GM12872 (cell line): Measurements from ENCODE around the gene KRTAP13-4.

Source experiments
- CTCF ChIP-seq: IDR thresholded peaks from 3 replicates; pipeline ENCODE4 v1.5.1; 2011; ENCODE audit warnings: low read depth, mild to moderate bottlenecking, low read length, moderate library complexity; ENCODE audit not compliant: insufficient read depth

The KRTAP13-4 gene

GRCh38 chr21:30426731-30427130, 3.3 kb upstream of the KRTAP13-4 start:
- TF ChIP-seq CTCF: no peak

- TF ChIP-seq CTCF: peak; percentile 46; the same call in 1 of the 3 replicates
Observed at GRCh38 chr21:30434033-30434631, 4.1 kb downstream of the KRTAP13-4 start.

GRCh38 chr21:30437010-30437565, 7.1 kb downstream of the KRTAP13-4 start:
- no peak for TF ChIP-seq CTCF

GRCh38 chr21:30439975-30440374, 10.0 kb downstream of the KRTAP13-4 start, which contains the start of gene KRTAP15-1:
KRTAP15-1 (plus strand) TSS chr21:30440275; CDS start chr21:30440328, 53 bp downstream.
- TF ChIP-seq CTCF: no peak

- no peak for TF ChIP-seq CTCF
Observed at GRCh38 chr21:30443226-30443625, 13.2 kb downstream of the KRTAP13-4 start.

GRCh38 chr21:30444204-30444603, 14.2 kb downstream of the KRTAP13-4 start:
- no peak for TF ChIP-seq CTCF

- TF ChIP-seq CTCF: no peak
Observed at GRCh38 chr21:30447056-30447455, 17.0 kb downstream of the KRTAP13-4 start.
